ENCODE measurements around the gene UTP11. TPM values are rescaled to one million over a fixed set of nuclear protein-coding genes. Genes with fewer than 3 reads are reported as not detected.

The UTP11 gene
- total and polyA plus RNA-seq, 8 donors, result 24.5 to 50.2 (median 41.2) TPM

GRCh38 chr1:38047603-38048141 is 35.1 kb downstream of the UTP11 start:
- DNase-seq, result no peak
- H3K27me3 ChIP-seq, result peaks cover 33 to 87% of the 10 kb centered on the region in 2 donors
- H3K4me3 ChIP-seq, result peak overlapping the region; percentile 61 to 64
- no peaks in the 10 kb centered on the region for H3K36me3 ChIP-seq
- intact Hi-C loops (cut with DNase I), result no loop called here
- H3K9me3 ChIP-seq, result no peaks in the 10 kb centered on the region
- ATAC-seq, result peak; percentile 51
- H3K27ac ChIP-seq, result no peak overlapping the region
- no peak for TF ChIP-seq CTCF (IDR thresholded peaks at IDR 0.05)
- H3K4me1 ChIP-seq, result peaks cover 7 to 36% of the 10 kb centered on the region in 2 donors

GRCh38 chr1:38050397-38051078 is 38.0 kb downstream of the UTP11 start:
- TF ChIP-seq CTCF (IDR thresholded peaks at IDR 0.05), result no peak
- Histone ChIP-seq H3K27ac (no peak overlapping the region), H3K36me3 (no peaks in the 10 kb centered on the region), H3K4me1 (peaks cover under 1 to 20% of the 10 kb centered on the region in 2 donors), H3K9me3 (no peaks in the 10 kb centered on the region), H3K4me3 (no peak overlapping the region), H3K27me3 (peaks cover 5 to 79% of the 10 kb centered on the region in 2 donors)
- ATAC-seq (no peak), DNase-seq (no peak)
- intact Hi-C loops (cut with DNase I), result no loop called here

GRCh38 chr1:38051079-38051543 is 38.6 kb downstream of the UTP11 start:
- Histone ChIP-seq H3K4me1 (peaks cover 0 to 15% of the 10 kb centered on the region in 2 donors), H3K9me3 (no peaks in the 10 kb centered on the region), H3K36me3 (no peaks in the 10 kb centered on the region), H3K4me3 (no peak overlapping the region), H3K27ac (no peak overlapping the region), H3K27me3 (peaks cover 0 to 75% of the 10 kb centered on the region in 2 donors)
- TF ChIP-seq CTCF (IDR thresholded peaks at IDR 0.05), result no peak
- intact Hi-C loops (cut with DNase I), result no loop called here
- no peak for ATAC-seq
- DNase-seq, result no peak

GRCh38 chr1:38052750-38053415 is 40.3 kb downstream of the UTP11 start:
- peaks cover 0 to 59% of the 10 kb centered on the region in 2 donors for H3K27me3 ChIP-seq

More at GRCh38 chr1:38052750-38053415, 40.3 kb downstream of the UTP11 start:
- TF ChIP-seq CTCF (IDR thresholded peaks at IDR 0.05), result no peak
- Histone ChIP-seq H3K4me1 (peaks cover 0 to under 1% of the 10 kb centered on the region in 2 donors), H3K9me3 (no peaks in the 10 kb centered on the region), H3K27ac (no peak overlapping the region), H3K4me3 (no peak overlapping the region), H3K36me3 (no peaks in the 10 kb centered on the region)
- intact Hi-C loops (cut with DNase I), result no loop called here
- DNase-seq (no peak), ATAC-seq (no peak)
